ENCODE results near the gene GPC2.

GRCh38 chr7:100137851-100138760, 39.1 kb downstream of the GPC2 start:
- TF ChIP-seq SUZ12 (IDR thresholded peaks at IDR 0.05; ENCODE audit: extremely low read depth, insufficient read depth, insufficient read length) (no peak), ZNF274 (IDR thresholded peaks at IDR 0.05; ENCODE audit: low read depth, low read length) (no peak)

All from NT2/D1 (cell line).